Cardiac septum (tissue), 1 donor: Measurements from ENCODE around the gene ERC2. TPM values are rescaled to one million over a fixed set of nuclear protein-coding genes. Genes with fewer than 3 reads are reported as not detected.

Experiments
- DNase-seq: peaks from one replicate; pipeline ENCODE4 v3.0.0-alpha.2; 2020; ENCODE audit warnings: low spot score
- intact Hi-C: fragments of 100-400 bp; cut with DNase I; formaldehyde crosslinking; loops from one replicate; pipeline ENCODE4 v1.14.0; 2022
- total RNA-seq: library from RNA; stranded (reverse); fragmentation: NEBNext Ultra II Directional; extraction: Animal tissue kit (Norgen Biotek cat#: 25700); gene quantifications from one replicate; pipeline ENCODE4 v1.2.1, GENCODE V29; 2021
- donor health status: DM: no; HTN: no; CAD: no.

Gene ERC2
- total RNA-seq, 1 donor from 2014 or later = 6.2 TPM

GRCh38 chr3:55978953-55979352, 489.3 kb downstream of the ERC2 start:
- DNase-seq = no peak
- intact Hi-C loops = no loop called here

- DNase-seq = no peak
- intact Hi-C loops = no loop called here
Observed at GRCh38 chr3:55974421-55975165, 493.7 kb downstream of the ERC2 start.

- DNase-seq = no peak
- intact Hi-C loops = no loop called here
Observed at GRCh38 chr3:55969634-55970033, 498.6 kb downstream of the ERC2 start.

GRCh38 chr3:55968331-55968730, 499.9 kb downstream of the ERC2 start:
- intact Hi-C loops = no loop called here
- no peak for DNase-seq

DNA sequence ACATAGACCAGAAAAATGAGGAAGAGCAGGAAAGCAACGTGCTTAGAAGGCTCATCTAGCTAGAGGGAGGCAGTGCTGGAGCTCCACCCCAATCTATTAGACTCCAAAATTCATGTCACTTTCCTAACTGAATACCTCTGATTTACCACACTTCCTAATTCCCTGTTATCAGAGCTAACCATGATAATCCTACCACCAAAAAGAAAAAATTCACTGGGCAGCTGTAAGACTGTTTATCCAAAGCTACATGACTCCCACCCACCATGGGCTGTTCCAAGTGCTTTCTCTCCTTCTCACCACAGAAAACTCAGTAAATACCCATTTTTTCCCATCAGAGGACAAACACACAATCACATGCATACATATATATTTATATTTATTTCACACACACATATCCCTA, 501.7 kb downstream of the ERC2 start:
- no peak for DNase-seq
- intact Hi-C loops = no loop called here

- no peak for DNase-seq
- intact Hi-C loops = no loop called here
Observed at GRCh38 chr3:55965776-55966175, 502.5 kb downstream of the ERC2 start.

- no peak for DNase-seq
Observed at GRCh38 chr3:55964491-55964985, 503.7 kb downstream of the ERC2 start.

DNA sequence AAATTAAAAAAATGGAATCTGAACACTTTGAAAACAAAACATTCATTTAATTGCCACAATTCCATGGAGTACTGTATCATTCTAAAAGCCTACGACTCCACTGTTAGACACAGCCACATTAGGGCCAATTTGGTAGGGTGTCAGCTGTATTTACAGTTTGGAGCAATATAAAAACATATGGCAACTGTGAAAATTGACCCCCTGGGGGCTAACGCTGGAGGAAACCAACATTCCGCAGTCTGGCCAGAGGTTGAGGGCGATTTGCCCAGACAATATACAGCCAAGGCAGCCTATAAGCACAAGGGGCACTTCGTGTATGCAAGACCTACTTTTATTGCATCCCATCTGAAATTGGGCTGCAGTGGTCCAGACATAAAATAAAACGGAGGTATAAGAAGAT, 504.7 kb downstream of the ERC2 start:
- no peak for DNase-seq
- intact Hi-C loops = no loop called here

More at GRCh38 chr3:55964491-55964985, 503.7 kb downstream of the ERC2 start:
- intact Hi-C loops = no loop called here

DNA sequence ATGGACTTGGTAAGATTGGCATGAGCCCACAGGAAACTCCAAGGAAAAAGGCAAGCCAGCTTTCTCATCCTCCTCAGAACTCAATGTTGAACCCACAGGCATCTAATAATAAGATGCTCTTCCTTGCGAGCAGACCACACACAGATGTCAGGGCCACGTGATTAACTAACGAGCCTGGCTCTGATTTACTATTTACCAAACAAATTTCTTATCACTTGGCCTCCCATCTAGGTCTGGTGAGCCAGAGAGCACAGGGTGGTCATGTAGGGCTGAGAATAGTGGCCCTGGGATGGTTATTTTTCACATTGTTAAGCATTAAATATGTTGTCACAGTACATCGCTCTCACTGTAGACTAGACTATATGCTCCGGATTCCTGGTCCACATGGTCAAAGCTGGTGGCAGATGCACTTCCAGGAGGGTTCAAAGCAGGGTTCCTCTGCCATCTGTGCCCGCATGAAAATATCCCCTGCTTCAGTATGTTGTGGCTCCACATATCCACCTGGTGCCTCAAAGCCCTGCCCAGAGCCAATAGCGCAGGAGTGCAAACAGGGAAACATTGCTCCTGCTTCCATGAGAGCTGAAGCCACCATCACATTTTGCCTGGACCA, 508.7 kb downstream of the ERC2 start:
- DNase-seq = no peak
- intact Hi-C loops = no loop called here

DNA sequence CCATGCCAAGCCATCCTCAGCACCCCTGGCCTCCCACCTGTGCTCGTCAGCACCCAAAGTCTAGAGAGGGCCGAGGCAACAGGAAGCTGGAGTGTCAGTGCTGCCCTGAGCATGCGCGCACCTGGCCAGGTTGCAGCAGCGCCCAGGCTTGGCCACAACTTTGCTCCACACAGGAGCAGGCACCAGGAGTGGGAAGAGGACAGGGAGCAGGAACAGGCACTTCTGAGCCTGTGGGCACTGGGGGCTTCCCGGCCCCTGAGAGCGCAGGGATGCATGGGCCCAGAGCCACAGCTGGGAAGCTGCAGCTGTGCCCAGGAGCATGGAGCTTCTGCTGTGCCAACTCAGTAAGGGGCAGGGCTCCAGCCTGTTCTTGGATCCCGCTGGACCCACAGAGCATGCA, 509.7 kb downstream of the ERC2 start:
- DNase-seq = no peak
- intact Hi-C loops = no loop called here

DNA sequence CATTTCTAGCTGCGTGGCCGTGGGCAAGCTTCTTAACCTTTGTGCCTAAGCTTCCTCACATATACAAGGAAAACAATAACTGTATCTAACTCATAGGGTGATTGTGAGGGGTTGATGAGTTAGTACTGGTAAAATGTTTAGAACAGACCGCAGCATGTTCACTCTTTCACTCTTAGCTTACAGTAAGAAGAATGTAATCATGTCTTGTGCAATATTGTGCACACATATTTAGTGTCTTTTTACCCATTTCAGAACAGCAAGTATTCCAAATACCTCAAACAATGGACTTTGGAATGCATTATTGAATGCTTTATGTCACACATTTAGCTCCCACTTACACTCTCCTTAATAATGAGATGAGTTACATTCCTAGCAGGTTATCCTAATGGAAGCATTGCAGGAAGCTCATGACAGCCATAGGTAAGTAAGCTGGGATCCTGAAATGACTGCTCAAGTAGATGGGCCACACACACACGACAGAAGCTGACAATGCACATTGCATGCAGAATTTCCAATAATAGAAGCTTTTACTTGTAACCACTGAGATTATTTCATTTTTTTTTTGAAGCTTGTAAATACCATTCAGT, 512.3 kb downstream of the ERC2 start:
- DNase-seq = no peak
- intact Hi-C loops = no loop called here

DNA sequence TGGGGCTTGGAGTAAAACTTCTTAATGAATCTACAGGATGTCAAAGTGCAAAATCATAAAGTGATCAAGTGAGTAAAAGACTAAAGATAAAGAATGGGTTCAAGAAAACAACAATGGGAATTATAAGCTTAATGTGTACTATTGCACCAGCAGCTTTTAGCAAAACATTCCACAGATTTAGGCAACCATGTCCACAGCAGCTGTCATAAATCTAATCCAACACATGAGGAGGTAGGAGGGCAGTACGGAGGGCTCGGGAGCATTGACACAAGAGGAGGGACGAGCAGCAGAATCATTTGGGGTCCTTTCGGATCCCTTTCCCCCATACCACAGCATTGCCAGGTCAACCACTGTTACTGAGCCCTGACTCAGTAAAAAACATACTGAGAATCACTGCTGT, 516.9 kb downstream of the ERC2 start:
- DNase-seq = no peak
- intact Hi-C loops = no loop called here

- DNase-seq = no peak
- intact Hi-C loops = no loop called here
Observed at GRCh38 chr3:55947406-55947805, 520.9 kb downstream of the ERC2 start.

- no peak for DNase-seq
Observed at GRCh38 chr3:55946574-55947160, 521.6 kb downstream of the ERC2 start.

GRCh38 chr3:55942868-55943267, 525.4 kb downstream of the ERC2 start:
- intact Hi-C loops = no loop called here

More at GRCh38 chr3:55946574-55947160, 521.6 kb downstream of the ERC2 start:
- intact Hi-C loops = no loop called here

DNA sequence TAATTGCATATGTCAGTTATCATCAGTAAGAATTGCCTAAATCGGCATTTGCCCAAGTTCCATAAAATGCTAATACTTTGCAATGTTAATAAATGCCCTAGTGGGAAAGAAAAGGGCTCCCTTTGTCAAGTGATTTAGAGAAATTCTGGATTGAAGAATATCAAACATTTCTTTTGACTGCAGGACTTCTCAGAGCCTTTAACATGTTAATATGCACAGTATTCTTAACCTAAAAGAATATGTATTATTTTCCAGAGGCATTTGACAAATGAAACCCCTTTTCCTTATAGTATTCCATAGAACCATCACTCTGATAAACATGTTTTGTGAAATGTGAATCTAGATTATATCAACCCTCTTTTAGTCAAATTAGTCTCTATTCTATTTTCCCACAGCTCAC, 529.0 kb downstream of the ERC2 start:
- DNase-seq = no peak
- intact Hi-C loops = no loop called here

More at GRCh38 chr3:55942868-55943267, 525.4 kb downstream of the ERC2 start:
- DNase-seq = no peak

- DNase-seq = no peak
- intact Hi-C loops = no loop called here
Observed at GRCh38 chr3:55937301-55937700, 531.0 kb downstream of the ERC2 start.

- intact Hi-C loops = no loop called here
- DNase-seq = no peak
Observed at GRCh38 chr3:55936549-55937052, 531.7 kb downstream of the ERC2 start.

GRCh38 chr3:55935241-55935640, 533.0 kb downstream of the ERC2 start:
- intact Hi-C loops = no loop called here

DNA sequence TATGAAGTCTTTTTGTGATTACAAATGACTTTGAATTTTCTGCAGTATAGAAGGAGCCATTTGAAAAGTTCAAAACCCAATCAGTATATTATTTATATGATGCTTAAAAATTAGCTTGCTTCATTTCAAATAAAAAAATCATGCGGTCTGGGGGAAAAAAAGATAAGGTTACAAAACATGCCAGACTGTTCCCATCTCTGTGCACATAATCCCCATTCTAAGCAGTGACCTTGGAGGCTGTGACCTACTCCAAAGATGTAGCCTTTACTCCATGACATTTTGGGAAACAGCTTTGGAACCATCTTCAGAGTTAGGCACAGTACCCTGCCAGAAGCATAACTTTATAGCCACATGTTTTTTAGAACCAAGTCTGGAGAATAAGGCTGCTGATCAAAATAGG, 533.5 kb downstream of the ERC2 start:
- no peak for DNase-seq
- intact Hi-C loops = no loop called here

More at GRCh38 chr3:55935241-55935640, 533.0 kb downstream of the ERC2 start:
- DNase-seq = no peak
